GM12873 (cell line): ENCODE measurements around the gene ATRN.

ENCODE experiments used
- TF ChIP-seq, protein P1 (sequence below): IDR thresholded peaks from 2 replicates; pipeline ENCODE4 v1.5.1; 2012; ENCODE audit warnings: low read depth, mild to moderate bottlenecking, moderate library complexity, low read length, control low read depth; ENCODE audit not compliant: insufficient read depth; ENCODE audit errors: missing control alignments

Gene ATRN

DNA sequence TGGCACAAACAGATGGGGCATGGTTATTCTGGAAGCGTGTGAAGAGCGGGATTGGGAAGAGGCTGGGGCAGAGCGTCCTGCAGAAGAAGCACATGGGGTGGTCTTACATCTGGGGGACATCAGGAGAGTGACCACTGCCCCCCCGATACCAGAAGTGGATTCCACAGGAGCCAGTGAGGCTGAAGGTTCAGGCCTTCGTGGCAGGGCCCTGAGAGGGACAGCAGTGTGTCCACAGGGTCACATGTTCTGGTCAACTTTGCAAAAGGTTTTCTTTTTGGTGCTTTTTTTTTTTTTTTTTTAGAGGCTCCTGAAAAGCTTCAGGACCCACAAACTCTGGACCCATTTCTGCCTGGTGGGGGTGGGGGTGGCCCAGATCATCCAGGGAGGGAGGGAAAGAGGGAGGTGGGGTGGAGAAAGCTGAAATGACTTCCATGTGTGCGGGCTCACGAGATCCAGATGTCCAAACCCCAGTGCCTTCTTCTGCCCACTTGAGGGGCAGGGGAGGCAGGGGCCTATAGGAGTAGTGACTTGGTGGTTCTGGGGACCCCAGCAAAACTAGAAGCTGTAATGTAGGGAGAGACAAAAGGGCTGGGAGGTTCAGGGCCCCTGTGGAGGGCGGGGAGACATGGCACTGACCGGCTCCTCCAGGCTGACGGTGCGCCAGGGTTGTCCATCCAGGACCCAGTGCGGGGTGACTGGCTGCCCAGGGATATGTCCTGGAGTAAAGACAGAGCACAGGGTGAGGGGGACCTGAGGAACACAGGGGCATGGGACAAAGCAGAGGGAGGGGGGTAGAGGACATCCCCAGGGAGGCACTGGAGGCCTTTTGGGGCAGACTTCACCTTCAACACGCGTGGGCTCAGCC, 208.3 kb downstream of the ATRN start:
- TF ChIP-seq, protein P1, sequence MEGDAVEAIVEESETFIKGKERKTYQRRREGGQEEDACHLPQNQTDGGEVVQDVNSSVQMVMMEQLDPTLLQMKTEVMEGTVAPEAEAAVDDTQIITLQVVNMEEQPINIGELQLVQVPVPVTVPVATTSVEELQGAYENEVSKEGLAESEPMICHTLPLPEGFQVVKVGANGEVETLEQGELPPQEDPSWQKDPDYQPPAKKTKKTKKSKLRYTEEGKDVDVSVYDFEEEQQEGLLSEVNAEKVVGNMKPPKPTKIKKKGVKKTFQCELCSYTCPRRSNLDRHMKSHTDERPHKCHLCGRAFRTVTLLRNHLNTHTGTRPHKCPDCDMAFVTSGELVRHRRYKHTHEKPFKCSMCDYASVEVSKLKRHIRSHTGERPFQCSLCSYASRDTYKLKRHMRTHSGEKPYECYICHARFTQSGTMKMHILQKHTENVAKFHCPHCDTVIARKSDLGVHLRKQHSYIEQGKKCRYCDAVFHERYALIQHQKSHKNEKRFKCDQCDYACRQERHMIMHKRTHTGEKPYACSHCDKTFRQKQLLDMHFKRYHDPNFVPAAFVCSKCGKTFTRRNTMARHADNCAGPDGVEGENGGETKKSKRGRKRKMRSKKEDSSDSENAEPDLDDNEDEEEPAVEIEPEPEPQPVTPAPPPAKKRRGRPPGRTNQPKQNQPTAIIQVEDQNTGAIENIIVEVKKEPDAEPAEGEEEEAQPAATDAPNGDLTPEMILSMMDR: no peak

DNA sequence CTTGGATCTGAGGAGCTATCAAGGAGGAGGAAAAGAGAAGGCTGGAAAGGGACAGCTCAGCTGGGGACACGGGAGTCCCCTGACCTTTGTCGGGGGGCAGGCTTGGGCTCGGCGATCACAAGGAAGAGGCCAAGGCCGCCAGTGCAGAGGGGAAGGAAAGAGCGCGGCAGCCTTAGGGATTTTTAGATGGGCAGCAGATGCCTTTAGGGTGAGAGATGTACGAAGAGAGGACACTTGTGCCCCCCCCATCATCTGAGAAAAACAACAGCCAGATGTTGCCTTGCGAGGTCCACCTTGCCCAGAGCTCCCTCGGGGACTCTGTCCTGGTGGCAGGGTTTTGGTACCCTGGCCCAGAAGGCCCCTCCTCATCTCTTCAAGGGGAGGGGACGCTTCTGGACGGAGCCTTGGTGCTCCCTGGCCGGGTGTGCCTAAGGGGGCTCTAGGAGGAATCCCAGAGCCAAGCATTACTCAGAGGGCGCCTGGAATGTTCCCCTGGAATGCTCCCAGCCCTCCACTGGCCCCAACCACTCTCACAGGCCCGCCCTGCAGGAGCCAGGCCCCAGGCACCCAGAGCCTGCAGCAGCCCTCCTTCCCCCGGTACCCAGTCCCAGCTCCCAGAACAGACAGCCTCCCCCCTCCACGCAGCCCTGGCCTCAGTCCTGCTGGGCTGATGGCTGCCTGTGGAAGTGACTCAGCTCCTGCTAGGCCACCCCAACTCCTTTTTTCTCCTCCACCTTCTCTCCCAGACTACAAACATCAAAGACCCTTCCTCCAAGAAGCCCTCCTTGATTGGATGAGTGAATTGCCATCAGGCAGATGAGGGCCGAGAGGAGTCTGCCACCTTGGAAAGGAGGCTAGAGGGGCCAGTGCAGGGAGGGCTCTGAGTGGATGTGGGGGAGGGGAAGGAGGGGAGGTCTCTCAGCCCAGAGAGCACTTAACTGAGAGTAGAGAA, 209.2 kb downstream of the ATRN start:
- TF ChIP-seq, protein P1: no peak

DNA sequence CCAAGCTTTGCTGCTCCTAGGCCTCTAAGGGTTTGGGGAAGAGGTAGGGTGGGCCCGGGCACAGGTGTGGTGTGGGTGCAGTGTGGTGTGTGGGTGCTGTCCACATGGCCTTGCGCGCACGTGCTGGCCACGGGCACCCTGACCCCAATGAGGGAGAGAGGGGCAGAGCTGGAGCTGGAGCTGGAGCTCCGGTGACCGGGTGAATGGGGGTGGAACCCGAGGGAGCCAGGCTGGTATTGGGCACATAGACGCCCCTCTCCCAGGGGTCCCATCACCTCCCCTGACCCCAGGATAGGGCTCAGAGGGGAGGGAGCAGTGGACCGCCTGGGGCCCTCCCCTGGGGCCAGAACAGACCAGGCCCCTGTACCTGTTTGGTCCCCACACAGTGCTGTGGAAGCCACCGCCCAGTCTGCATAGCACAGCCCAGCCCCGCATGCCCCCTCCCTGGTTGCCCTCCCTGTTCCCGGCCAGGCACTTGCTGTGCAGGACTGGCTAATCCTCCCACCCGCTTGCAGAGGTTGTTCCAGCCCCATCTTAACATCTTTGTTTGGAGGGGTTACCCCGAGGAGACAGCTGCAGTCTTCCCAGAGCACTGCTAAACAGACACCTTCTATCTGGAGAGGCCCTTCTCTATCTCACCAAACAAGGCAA, 210.0 kb downstream of the ATRN start:
- TF ChIP-seq, protein P1: no peak

DNA sequence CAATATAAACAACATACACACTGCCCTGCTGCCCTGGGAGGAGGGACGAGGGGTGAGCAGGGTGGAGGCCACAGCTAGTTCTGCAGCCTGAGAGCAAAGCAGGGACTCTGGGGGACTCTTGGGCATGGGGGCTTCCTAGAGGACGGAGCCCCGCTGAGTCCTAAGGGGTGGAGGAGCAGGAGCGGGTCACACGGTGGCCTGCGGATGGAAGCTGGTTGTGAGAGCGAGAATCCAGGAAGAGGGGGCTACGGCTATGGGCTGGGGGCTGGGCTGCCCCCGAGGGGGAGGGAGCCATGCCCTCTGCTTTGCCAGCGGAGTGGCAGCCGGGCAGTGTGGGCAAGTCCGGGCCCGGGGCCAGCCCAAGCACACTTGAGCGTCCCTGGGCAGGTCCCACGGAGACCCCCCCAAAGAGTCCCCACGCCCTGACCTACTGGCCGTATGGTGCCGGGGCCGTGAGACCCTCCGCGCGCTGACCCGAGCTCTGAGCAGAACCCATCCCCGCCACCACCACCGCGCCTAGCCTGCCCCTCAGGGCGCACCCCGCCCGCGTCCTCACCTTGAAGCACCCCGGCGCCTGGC, 210.6 kb downstream of the ATRN start:
- TF ChIP-seq, protein P1: no peak

DNA sequence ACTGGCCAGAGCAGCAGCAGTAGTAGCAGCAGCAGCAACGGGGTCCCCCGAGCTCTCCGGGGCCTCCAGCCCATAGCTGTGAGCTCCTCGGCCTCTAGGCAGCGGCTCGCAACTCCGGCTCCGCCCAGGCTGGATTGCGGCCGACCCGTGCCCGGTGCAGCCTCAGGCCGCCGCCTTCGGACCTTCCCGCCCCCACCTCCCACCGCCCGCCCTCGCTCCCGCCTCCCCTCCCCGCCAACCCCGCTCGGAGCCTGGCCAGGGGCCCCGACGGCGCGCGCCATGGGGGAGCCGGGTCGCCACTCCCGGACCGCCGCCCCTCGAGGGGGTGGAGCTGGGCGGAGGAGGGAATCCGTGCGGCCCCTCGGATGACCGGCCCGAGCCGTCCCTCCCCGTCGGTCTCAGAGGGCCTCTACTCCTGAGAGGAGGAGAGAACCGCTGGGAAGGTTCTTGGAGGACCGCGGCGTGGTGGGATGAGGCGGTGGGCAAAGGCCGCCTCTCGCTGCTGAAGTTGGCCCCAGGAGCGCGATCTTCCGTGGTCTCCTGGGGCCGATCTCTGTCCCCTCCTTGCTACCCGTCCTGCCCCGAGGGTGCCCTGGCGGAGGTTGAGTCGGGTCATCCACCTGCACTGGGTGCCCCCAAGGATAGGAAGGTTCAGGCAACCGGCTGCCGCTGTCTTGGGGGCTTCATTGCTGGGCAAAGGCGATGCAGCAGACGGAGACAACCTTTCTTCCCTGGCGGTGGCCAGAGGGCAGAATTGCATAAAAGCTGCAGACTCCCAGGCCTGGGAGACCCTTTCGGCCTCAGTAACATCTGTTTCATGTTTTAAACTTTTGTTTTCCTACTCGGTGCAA, 211.3 kb downstream of the ATRN start, which contains the start of gene ADAM33:
TSS of gene ADAM33 (minus strand) at position 80 of the 851 bp plus-strand sequence. CDS start at position 74, 6 bp downstream.
- TF ChIP-seq, protein P1: no peak

DNA sequence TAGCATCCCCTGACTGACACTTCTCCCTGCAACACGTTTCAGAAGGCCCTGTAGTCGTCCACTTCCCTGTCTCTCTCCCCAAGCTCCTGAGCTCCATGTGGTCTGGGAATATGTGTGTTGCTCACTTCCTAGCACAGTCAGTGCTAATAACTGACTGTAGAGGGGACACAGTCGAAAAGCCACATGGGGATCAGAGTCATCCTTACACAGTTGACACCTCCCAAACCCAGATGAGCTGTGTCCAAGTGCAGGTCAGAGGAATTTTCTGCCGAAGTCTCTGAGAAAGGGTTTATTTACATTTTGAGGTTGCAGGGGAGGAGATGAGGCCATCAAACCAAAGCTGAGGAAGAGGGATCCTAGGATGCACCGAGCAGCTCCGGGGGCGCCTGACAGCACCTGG, 214.5 kb downstream of the ATRN start:
- TF ChIP-seq, protein P1: no peak
